ENCODE data around the gene TBX2. TPM values are rescaled to one million over a fixed set of nuclear protein-coding genes. Genes with fewer than 3 reads are reported as not detected.

The TBX2 gene
- total and polyA plus RNA-seq, 10 of the 15 experiments (the other 5 are each of a cell fraction or from before 2014, with no cell fraction given): 0.13 TPM; not detected in 9

DNA sequence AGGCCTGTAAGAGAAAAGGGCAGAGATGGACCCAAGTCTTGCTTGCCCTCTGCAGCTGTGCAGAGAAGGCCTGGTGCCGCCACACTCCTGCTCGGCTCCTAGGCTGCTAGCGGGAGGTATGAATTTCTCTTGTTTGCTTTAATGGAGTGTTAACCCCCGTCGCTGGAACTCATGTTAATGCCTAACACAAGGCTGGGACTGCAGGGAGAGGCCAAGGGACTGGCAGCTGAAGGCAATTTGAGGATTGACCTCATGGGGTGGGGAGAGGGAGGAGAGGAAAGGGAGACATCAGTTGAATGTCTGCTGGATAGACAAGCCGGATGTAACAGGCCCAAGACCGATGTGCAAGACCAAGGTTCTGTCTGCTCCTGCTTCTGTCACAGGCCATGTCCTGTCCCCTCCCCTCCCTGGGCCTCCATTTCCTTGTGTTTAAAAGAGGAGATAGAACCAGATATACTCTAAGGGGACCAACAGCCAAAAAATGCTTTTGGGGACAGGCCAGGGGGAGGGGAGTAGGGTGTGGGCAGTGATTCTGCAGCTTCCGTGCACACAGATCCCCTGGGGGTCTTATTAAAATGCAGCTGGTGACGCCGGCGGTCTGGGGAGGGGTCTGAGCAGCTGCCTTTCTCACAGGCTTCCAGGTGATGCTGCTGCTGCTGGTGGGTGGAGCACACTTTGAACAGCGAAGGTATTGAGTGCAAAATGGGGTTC is 46.7 kb upstream of the TBX2 start:
- Histone ChIP-seq H3K36me3 (ENCODE audit: control insufficient read depth in 2 of 2, insufficient read depth in 2 of 2, low read length in 1 of 2) (no peaks in the 10 kb centered on the region), H3K9me3 (replicated peaks; ENCODE audit: control insufficient read depth, insufficient read depth, low read length) (no peaks in the 10 kb centered on the region), H4K20me1 (ENCODE audit: control insufficient read depth, insufficient read depth) (no peaks in the 10 kb centered on the region), H3K4me3 (no peak overlapping the region), H3K79me2 (ENCODE audit: control insufficient read depth, insufficient read depth, low read length) (no peaks in the 10 kb centered on the region), H3K27ac (ENCODE audit: control insufficient read depth, insufficient read depth) (no peak overlapping the region), H3K27me3 (replicated peaks in 1 of 2; ENCODE audit: control insufficient read depth in 2 of 2, insufficient read depth in 2 of 2, low read length in 1 of 2) (no peaks in the 10 kb centered on the region), H3K4me2 (ENCODE audit: control insufficient read depth, insufficient read depth) (no peak overlapping the region), H2AFZ (ENCODE audit: control insufficient read depth, low read depth, low read length) (no peak overlapping the region), H3K9ac (ENCODE audit: control insufficient read depth, insufficient read depth, low read length) (no peak overlapping the region), H3K4me1 (ENCODE audit: control insufficient read depth, insufficient read depth, low read length) (no peaks in the 10 kb centered on the region)
- RAD21 ChIA-PET (ENCODE audit: unreplicated experiment): no interaction called here
- in situ Hi-C loops (cut with MboI): no loop called here
- ATAC-seq (no peak), FAIRE-seq (no peak), DNase-seq (ENCODE audit: low read depth, low spot score) (no peak)
- POLR2A ChIA-PET: no interaction called here
- CTCF ChIA-PET: no interaction called here
- intact Hi-C loops (cut with micrococcal nuclease; ENCODE audit: unreplicated experiment): no loop called here
- 57% methylated on average over 11 of the region's 12 CpGs for WGBS (ENCODE audit: insufficient coverage, insufficient replicate concordance, low lambda C conversion rate, missing lambda C conversion rate)
- BruUV-seq (replicated peaks): no TSS peak
- SMC1A ChIA-PET (ENCODE audit: uncharacterized antibody, unreplicated experiment): no interaction called here
- no peak for TF ChIP-seq ZNF384 (IDR thresholded peaks at IDR 0.05; ENCODE audit: borderline replicate concordance, low read depth, low read length)
- TF ChIP-seq, protein P1, sequence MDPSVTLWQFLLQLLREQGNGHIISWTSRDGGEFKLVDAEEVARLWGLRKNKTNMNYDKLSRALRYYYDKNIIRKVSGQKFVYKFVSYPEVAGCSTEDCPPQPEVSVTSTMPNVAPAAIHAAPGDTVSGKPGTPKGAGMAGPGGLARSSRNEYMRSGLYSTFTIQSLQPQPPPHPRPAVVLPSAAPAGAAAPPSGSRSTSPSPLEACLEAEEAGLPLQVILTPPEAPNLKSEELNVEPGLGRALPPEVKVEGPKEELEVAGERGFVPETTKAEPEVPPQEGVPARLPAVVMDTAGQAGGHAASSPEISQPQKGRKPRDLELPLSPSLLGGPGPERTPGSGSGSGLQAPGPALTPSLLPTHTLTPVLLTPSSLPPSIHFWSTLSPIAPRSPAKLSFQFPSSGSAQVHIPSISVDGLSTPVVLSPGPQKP (IDR thresholded peaks at IDR 0.05; ENCODE audit: low read depth, low read length): no peak
- TF ChIP-seq, protein P2, sequence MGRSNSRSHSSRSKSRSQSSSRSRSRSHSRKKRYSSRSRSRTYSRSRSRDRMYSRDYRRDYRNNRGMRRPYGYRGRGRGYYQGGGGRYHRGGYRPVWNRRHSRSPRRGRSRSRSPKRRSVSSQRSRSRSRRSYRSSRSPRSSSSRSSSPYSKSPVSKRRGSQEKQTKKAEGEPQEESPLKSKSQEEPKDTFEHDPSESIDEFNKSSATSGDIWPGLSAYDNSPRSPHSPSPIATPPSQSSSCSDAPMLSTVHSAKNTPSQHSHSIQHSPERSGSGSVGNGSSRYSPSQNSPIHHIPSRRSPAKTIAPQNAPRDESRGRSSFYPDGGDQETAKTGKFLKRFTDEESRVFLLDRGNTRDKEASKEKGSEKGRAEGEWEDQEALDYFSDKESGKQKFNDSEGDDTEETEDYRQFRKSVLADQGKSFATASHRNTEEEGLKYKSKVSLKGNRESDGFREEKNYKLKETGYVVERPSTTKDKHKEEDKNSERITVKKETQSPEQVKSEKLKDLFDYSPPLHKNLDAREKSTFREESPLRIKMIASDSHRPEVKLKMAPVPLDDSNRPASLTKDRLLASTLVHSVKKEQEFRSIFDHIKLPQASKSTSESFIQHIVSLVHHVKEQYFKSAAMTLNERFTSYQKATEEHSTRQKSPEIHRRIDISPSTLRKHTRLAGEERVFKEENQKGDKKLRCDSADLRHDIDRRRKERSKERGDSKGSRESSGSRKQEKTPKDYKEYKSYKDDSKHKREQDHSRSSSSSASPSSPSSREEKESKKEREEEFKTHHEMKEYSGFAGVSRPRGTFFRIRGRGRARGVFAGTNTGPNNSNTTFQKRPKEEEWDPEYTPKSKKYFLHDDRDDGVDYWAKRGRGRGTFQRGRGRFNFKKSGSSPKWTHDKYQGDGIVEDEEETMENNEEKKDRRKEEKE (IDR thresholded peaks at IDR 0.05): no peak
- TF ChIP-seq CBFB (IDR thresholded peaks at IDR 0.05; ENCODE audit: low read depth): no peak
- TF ChIP-seq HDAC6 (IDR thresholded peaks at IDR 0.05; ENCODE audit: unreplicated experiment): no peak
- no peak for TF ChIP-seq MEF2B (IDR thresholded peaks at IDR 0.05; ENCODE audit: partially characterized antibody, poor library complexity, severe bottlenecking)
- no peak for TF ChIP-seq BMI1 (IDR thresholded peaks at IDR 0.05; ENCODE audit: borderline replicate concordance)
- TF ChIP-seq, protein P3, sequence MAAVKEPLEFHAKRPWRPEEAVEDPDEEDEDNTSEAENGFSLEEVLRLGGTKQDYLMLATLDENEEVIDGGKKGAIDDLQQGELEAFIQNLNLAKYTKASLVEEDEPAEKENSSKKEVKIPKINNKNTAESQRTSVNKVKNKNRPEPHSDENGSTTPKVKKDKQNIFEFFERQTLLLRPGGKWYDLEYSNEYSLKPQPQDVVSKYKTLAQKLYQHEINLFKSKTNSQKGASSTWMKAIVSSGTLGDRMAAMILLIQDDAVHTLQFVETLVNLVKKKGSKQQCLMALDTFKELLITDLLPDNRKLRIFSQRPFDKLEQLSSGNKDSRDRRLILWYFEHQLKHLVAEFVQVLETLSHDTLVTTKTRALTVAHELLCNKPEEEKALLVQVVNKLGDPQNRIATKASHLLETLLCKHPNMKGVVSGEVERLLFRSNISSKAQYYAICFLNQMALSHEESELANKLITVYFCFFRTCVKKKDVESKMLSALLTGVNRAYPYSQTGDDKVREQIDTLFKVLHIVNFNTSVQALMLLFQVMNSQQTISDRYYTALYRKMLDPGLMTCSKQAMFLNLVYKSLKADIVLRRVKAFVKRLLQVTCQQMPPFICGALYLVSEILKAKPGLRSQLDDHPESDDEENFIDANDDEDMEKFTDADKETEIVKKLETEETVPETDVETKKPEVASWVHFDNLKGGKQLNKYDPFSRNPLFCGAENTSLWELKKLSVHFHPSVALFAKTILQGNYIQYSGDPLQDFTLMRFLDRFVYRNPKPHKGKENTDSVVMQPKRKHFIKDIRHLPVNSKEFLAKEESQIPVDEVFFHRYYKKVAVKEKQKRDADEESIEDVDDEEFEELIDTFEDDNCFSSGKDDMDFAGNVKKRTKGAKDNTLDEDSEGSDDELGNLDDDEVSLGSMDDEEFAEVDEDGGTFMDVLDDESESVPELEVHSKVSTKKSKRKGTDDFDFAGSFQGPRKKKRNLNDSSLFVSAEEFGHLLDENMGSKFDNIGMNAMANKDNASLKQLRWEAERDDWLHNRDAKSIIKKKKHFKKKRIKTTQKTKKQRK (IDR thresholded peaks at IDR 0.05; ENCODE audit: low read depth, low read length): no peak
- no peak for TF ChIP-seq SUZ12 (IDR thresholded peaks at IDR 0.05; ENCODE audit: unreplicated experiment)
- no peak for TF ChIP-seq ZZZ3 (IDR thresholded peaks at IDR 0.05; ENCODE audit: control insufficient read depth, insufficient read length, low read depth)
- TF ChIP-seq SIN3A (IDR thresholded peaks at IDR 0.05; ENCODE audit: low read depth, low read length): no peak
- no peak for TF ChIP-seq SREBF2 (IDR thresholded peaks at IDR 0.05; ENCODE audit: low read length)
- no peak for TF ChIP-seq MTA3 (IDR thresholded peaks at IDR 0.05; ENCODE audit: borderline replicate concordance, low read length)
- no peak for TF ChIP-seq NRF1 (conservative IDR thresholded peaks at IDR 0.05; ENCODE audit: low read depth, low read length)
- no peak for TF ChIP-seq IRF4 (IDR thresholded peaks at IDR 0.05; ENCODE audit: low read depth, low read length)
- TF ChIP-seq, protein P4, sequence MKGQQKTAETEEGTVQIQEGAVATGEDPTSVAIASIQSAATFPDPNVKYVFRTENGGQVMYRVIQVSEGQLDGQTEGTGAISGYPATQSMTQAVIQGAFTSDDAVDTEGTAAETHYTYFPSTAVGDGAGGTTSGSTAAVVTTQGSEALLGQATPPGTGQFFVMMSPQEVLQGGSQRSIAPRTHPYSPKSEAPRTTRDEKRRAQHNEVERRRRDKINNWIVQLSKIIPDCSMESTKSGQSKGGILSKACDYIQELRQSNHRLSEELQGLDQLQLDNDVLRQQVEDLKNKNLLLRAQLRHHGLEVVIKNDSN (IDR thresholded peaks at IDR 0.05; ENCODE audit: borderline replicate concordance, extremely low read length, insufficient read depth, low read depth, low read length): no peak
